ENCODE results near the gene BID.

The BID gene

GRCh38 chr22:17774206-17774925, at the start of gene BID:
BID (minus strand) TSS chr22:17774469; CDS start chr22:17750116, 24,353 bp downstream.
- DNase-seq: peak; percentile 42

GRCh38 chr22:17823964-17824363, 49.7 kb upstream of the BID start:
- DNase-seq: no peak

GRCh38 chr22:17823226-17823625, 49.0 kb upstream of the BID start:
- DNase-seq: no peak

DNA sequence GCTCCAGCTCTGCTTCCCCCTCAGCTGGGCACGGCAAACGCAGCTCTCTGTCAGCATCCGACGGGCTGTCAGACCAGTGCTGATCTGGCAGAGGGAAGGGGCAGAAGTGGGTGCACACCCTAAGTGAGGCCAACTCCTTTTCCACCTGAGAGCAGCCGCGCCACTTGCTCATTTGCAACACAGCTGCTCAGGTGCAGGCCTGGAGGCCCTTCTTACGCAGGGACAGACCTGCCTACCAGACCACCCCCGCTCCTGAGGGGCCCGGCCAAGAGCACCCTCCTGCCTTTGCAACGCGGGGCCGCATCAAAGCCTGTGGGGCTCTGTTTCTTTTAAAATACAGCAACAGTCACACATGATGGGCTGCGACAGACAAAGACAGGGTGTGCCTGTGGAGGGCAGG, 47.8 kb upstream of the BID start:
- DNase-seq: no peak

- no peak for DNase-seq
Measured at GRCh38 chr22:17820879-17821439, 46.7 kb upstream of the BID start.

- DNase-seq: no peak
Measured at GRCh38 chr22:17818649-17819048, 44.4 kb upstream of the BID start.

DNA sequence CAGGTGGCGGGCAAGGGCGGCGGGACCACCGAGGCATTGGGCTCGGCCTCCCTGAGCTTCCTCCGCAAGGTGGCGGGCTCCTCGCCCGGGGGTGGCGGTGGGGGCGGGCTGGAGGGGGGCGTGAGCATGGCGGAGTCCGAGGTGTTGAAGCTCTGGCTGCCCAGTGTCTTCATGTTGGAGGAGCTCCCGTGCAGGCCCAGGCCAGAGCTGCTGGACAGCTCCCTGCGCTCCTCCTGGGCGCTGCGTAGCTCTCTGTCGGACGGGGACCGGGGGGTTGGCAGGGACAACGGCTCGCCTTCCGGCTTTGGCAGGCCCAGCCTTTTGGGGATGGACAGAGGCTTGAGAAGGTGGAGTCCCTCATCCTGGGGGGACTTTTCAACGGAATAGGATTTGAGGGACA, 43.9 kb upstream of the BID start:
- DNase-seq: no peak

DNA sequence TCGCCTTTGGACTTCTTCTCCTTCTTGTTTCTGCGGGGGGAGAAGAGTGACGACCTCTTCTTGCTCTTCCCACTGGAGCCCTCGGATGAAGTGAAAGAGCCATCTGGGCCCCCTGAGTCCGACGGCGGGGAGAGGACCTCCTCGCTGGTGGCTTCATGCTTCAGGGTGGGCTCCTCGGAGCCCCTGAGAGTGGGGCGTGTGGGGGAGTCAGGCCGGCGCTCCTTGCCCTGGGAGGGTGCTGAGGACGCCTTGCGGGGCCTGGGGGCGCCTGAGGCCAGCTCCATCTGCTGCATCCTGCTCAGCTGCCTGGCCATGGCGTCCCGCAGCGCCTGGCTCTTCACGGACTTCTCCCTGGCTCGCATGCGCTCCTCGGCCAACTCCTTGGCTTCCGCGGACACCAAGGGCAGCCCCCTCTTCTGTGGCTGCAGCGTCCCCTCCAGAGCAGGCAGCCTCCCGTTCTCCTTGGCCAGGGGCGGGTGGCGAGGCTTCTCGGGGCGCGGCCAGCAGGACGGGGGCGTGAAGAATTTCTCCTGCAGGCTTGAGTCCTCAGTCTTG, 43.3 kb upstream of the BID start:
- DNase-seq: no peak

- no peak for DNase-seq
Measured at GRCh38 chr22:17817079-17817478, 42.8 kb upstream of the BID start.

GRCh38 chr22:17816649-17817048, 42.4 kb upstream of the BID start:
- no peak for DNase-seq

GRCh38 chr22:17815703-17816254, 41.5 kb upstream of the BID start:
- no peak for DNase-seq

GRCh38 chr22:17814830-17815229, 40.6 kb upstream of the BID start:
- DNase-seq: no peak

DNA sequence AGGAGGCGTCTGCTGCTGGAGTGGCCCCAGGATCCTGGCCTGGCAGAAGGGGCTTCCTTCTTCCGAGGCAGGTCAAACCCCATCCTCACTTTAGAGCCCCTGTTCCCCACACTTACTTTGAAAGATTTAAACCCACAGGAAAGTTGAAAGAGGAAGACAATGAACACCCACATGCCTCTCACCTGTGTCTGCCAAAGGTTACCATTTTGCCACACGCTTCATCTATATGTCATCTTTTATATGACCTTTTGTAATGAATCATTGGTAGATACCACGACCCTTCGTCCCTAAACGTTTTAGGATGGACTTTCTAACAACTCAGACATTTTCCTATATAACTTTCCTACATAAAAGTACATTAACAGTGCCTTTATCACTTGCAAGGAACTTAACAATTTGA, 39.8 kb upstream of the BID start:
- DNase-seq: no peak

DNA sequence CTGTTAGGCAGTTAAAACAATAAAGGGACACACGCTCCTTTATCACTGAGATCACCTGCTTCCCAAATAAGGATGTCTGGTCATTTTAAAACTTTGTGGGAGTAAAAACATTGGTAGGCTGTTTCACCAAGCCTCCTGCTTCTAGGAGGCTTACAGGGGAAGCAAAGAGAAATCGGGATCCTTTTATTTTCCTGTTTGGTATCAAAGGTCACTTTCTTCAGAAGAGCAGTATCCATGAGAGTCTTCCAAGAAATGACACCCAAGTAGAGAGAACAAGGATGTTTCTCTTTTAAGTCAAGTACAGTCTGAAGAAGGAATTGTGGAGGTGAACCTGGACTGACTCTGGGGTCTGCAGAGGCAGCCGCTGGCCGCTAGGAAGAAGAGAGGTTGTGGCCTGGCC, 36.9 kb upstream of the BID start:
- DNase-seq: no peak

DNA sequence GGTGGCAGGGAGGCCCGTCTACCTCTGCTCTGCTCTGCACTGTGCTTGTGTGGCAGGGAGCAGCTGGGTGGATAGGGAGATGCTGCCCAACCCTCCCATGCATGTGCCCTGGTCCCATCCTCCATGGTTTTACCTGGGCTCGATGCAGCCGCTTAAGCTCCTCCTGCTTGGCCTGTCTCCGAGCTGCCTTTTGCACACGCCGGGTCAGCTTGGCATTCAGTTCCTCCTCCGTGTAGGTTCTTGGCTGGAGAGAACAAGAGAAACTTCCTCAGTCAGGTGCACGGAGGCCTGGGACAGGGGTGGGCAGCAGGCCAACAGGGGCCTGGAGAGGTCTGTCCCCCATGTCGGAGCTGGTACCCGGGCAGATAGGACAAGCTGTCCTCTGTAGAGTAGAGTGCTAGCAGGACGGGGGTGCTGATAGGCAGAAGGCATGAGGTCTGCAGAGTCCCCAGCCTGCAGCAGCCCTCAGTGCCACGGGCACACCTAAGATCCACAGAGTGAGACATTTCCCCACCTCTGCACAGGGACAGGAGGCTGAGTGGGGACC, 36.4 kb upstream of the BID start:
- DNase-seq: no peak

- no peak for DNase-seq
Measured at GRCh38 chr22:17808693-17809403, 34.6 kb upstream of the BID start.

- DNase-seq: no peak
Measured at GRCh38 chr22:17807578-17808410, 33.5 kb upstream of the BID start.

- no peak for DNase-seq
Measured at GRCh38 chr22:17807086-17807485, 32.8 kb upstream of the BID start.

DNA sequence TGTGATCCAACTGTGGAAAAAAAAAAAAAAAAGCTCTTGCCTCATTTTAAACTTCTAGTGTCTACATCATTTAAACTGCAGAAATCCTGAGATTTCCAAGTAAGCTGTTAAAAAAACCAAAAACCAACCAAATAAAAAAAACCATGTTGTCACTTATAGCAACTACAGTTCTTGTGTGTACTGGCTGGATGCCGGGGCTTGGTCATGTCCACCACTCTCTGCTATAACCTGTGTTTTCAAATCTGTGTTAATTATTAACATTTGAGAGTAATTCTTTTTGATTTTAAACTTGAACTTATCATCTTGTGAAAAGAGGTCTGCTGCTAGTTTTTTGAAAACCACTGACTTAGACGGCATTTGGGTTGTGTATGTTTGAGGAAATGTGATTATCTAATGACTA, 32.2 kb upstream of the BID start:
- DNase-seq: no peak

DNA sequence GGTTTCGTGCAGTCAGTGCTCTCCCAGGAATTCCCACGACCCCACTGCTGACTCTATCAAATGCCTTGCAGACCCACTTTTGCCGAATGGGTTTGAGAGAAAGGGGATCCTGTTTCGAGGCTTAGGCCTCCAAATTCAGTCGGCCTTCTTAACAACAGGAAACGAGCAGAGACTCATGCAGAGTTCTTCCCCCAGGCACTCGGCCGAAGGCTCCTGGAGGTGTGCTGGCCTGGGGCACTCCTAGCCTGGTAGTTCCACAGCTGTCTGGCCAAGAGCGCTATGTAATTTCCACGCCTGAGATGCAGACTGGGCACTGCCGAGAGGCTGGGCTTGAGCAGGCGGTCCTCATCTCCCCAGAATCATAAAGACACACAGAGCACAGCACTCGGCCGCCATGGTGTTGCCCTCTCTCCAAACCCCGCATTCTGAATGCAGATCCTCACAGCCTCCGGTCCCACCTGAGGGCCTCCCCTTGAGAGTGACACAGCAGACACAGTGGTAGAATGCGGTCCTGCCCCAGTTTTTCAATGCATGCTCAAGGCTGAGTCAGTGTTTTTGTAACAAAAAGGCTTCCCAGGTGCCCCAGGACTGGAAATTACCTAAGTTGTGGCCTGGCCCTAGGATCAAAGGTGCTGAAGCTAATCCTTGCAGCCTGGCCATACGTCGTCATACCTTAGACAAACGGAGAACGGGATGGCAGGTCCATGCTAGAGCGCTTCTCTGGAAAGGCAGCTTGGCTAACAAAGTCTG, 30.2 kb upstream of the BID start:
- DNase-seq: no peak

- DNase-seq: no peak
Measured at GRCh38 chr22:17803609-17804270, 29.5 kb upstream of the BID start.
